HG03095 (cell line): ENCODE data around the gene PROK1.
"Not testable (repeated sequence)": the region's sequence is repeated elsewhere in the genome, so short reads cannot be mapped to it uniquely, and the experiment has no call there.

Experiments used
- ATAC-seq: cut with Tn5 transposase; IDR thresholded peaks from one replicate; pipeline ENCODE4 v1.9.1; 2021; ENCODE audit warnings: moderate library complexity; ENCODE audit not compliant: unreplicated experiment

Gene PROK1

GRCh38 chr1:110433213-110433612 is 17.7 kb upstream of the PROK1 start:
- ATAC-seq, result no peak

- ATAC-seq, result no peak
Observed at GRCh38 chr1:110433803-110434202, 17.1 kb upstream of the PROK1 start.

DNA sequence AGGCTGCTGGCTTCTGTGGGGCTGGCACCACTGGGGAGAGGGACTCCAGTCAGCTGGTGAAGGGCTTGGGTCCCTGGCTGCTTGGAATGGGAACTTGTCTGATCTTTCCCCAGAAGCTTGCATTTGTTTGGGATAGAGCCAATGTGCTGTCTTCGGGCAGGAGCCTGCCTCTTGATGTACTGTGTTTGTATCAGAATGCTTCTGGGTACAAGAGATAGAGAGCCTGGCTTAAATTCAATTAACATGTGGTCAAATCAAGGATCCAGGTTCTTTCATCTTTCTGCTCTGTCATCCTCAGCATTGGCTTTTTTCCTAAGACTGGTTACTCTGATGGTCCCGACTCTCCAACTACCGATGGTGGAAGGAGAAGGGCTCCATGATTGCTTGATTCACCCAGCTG is 16.0 kb upstream of the PROK1 start:
- no peak for ATAC-seq

- ATAC-seq, result no peak
Observed at GRCh38 chr1:110436635-110437034, 14.3 kb upstream of the PROK1 start.

- not testable (repeated sequence) for ATAC-seq
Observed at GRCh38 chr1:110437645-110438299, 13.2 kb upstream of the PROK1 start.

DNA sequence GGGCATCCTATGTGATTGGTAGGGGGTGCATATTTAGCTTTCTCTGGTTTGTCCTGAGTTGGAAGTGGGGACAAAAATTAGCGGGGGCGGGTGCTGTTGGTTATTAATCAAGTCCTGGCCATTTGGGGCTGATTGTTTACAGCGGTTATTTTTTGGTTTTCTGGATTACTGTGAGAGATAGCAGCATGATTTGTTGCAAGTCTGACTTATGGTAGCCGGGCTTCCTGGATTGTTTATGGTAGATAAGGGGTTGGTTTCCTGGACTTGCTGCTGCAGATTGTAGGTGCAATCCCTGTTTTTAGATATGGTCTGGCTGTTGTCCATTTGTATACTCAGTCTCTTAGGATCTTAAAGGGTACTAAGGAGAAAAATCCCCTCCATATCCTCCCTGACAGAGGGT is 12.1 kb upstream of the PROK1 start:
- no peak for ATAC-seq

- ATAC-seq, result not testable (repeated sequence)
Observed at GRCh38 chr1:110439873-110440272, 11.1 kb upstream of the PROK1 start.

DNA sequence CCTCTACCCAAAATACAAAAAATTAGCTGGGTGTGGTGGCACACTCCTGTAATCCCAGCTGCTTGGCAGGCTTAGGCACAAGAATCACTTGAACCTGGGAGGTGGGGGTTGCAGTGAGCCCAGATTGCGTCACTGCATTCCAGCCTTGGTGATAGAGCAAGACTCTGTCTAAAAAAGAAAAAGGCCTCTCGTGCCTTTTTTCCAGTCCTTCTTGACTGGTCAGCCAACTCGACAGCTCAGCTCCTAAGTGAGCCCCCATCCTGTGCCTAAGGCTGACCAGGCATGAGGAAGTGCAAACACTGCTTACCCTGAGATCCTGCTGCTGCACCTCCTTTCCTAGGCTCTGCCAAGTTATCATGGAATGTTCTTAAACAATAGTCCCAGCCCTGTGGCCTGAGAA is 10.1 kb upstream of the PROK1 start:
- ATAC-seq, result no peak

DNA sequence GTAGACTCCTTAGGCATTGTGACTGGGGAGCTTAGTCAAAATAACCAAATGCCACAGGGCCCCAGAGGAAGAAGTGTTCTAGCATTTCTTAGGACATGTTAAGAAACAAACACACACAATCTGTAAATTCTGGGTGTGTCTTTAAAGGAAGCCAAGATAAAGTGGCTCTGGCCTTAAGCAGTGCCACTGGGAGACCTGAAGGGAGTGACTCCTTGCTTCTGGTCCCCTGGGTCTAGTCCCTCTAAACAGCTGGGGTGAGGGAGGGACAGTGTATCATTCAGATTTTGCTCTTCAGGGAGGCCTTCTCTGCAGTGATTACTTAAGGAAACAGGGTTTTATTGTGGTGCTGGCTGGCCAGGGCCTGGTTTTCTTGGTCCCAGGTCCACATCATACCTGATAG is 9.1 kb upstream of the PROK1 start:
- ATAC-seq, result no peak

- ATAC-seq, result no peak
Observed at GRCh38 chr1:110443451-110443850, 7.5 kb upstream of the PROK1 start.

GRCh38 chr1:110444561-110444960 is 6.4 kb upstream of the PROK1 start:
- no peak for ATAC-seq

GRCh38 chr1:110449661-110450651 is 993 bp upstream of the PROK1 start:
- ATAC-seq, result no peak

GRCh38 chr1:110452330-110452729 is 1.4 kb downstream of the PROK1 start:
- ATAC-seq, result no peak

DNA sequence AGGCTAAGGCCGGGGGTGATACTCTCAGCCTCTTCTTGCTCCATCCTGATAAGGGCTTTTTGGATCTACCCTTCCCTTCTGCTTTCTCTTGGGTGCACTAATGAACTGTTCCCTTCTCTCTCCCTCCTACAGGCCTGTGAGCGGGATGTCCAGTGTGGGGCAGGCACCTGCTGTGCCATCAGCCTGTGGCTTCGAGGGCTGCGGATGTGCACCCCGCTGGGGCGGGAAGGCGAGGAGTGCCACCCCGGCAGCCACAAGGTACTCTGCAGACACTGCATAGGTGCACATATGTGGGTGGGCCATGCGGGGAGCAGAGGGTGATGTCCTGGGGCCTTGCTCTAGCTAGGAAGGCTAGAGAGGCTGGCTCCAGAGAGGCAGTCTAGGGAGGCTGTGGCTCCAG is 2.9 kb downstream of the PROK1 start:
- no peak for ATAC-seq

DNA sequence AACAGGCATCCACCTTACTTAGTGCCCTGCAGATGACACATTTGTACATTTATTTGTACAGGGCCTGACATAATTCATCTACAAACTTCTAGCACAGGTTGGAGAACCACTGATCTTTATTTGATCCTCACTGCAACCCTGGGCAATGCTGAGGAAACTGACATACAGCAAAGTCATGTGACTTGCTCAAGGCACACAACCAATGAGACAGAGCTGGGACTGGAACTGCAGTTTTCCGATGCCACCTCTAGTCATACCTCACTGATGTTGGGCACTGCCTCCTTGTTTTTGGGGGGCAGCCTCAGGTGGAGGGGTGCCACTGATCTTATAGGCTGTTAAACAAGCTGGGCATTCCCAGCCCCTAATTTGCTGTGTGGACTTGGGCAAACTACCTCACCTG is 3.4 kb downstream of the PROK1 start:
- ATAC-seq, result no peak

DNA sequence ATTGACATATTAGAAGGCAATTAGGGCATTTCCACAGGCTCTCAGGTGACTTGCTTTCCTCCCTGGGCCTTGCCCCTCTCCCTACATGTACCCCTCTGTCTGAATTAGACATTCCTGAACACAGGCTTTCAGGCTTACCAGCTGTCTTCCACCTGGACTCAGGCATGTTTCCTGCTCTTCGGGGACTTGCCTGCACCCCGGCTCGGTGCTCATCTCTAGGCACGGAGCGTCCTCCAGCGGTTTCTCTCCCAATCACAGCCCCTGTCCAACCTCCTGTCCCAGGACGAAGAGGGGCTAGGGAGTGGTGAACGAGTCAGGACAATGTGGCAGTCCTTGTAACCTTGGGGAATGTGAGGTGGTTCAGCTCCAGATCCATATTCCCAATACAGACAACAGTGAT is 4.2 kb downstream of the PROK1 start:
- no peak for ATAC-seq

DNA sequence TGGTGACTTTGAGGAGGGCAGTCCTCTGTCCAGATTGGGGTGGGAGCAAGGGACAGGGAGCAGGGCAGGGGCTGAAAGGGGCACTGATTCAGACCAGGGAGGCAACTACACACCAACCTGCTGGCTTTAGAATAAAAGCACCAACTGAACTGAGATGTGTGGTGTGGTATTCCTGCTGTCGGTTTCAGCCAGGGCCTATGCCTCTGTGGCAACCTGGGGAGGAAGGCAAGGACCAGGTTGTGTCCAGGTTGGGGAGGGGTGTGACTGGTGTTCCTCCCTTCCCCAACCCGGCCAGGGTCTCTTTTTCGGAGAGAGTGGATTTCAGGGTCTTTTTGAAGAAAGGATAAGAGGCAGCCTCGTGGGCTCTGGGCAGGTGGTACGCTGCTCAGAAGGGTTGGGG is 6.3 kb downstream of the PROK1 start:
- no peak for ATAC-seq

DNA sequence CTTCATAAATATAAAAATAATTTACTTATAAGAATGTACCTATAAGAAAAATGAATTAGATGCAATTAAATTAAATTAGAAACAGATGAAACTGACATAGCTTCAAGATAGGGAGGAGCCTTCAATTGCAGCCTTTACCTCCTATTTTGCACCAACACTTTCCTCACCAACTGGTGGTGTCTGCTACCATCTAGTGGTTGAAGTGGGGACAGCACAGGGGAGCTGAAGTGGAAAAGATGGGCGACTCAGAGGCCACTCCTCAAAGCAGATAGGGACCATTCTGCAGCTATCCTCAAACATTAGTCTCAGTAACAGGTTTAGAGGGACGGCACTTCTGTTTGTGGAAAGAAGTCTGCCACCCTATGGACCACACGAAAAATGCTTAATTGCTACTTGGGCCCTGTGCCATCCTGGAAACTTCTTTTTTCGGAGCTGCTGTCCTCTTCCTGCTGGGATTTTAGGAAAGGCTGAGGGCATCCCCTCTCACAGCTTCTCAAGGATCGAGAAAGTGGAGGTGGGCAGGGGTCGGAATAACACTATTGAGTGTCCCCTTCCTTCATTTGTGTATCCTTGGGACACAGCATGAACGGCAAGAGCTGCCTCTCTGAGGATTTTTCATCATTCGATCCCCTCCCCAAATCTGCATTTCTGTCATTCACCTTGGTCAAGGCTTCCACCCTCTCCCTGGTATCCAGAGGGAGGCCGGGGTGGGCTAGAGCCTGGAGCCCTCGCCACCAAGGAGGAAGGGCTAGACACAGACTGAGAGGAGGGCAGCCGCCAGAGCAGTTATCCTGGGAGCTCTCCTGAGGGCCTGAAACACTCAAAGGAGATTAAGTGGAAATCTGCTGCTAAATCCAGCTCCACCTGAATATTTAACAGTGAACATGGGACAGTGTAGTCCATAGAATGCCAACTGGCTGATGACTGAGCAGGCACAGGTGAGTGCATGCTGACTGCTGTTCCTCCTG is 9.6 kb downstream of the PROK1 start:
- no peak for ATAC-seq

GRCh38 chr1:110462093-110462492 is 11.1 kb downstream of the PROK1 start:
- no peak for ATAC-seq

DNA sequence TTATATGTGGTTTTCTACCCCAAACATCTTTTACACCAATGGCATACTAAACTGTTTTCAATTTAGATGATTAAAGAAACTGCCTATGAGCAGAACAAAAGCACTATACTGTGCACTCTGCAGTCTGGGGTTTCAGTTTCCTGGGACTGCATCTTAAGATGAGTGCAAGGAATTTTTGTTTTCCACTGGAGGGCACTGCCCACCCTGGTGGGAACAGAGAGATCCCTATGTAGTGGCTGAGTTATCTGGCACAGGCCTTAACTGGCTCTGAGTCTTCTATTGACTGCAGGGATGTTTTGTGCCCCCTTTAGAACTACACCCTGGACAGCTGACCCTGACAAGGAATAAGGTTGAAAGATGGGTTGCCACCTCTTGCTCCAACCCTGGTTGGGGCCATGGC is 12.0 kb downstream of the PROK1 start:
- no peak for ATAC-seq

DNA sequence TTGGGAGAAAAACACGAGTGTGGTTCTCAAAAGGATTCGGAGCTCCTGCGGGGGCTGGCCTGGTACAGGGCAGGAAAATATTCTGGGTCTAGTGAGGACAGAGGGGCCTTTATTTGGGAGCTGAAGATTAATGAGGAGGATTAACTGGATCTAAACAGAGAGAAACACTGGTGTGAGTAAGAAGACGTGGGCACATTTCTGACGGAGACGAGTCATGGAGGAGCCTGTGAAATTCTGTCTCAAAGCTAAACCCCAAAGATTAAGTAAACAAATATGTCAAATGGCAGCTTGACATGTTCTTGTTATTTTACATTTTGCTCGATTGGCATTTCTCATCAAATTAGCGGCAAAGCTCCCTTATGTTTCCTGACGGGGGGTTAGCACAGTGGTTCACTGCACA is 12.8 kb downstream of the PROK1 start:
- ATAC-seq, result no peak
